Testis (tissue), 3 donors: ENCODE results near the gene CREB3L2. TPM values are rescaled to one million over a fixed set of nuclear protein-coding genes. Genes with fewer than 3 reads are reported as not detected.

ENCODE experiments used
- DNase-seq: peaks from one replicate; pipeline ENCODE4 v3.0.0-alpha.2; 2019
- H3K27ac ChIP-seq, 2 donors: fragments of 200-600 bp; sonication (generic); one replicate each; pipeline ENCODE4 v1.5.1; 2019
- H3K27me3 ChIP-seq: fragments of 200-600 bp; sonication (generic); one replicate; pipeline ENCODE4 v1.5.1; 2019
- H3K36me3 ChIP-seq: fragments of 200-600 bp; sonication (generic); one replicate; pipeline ENCODE4 v1.5.1; 2017; ENCODE audit warnings: low read depth; ENCODE audit errors: missing control alignments
- H3K4me1 ChIP-seq: fragments of 200-600 bp; sonication (generic); one replicate; pipeline ENCODE4 v1.5.1; 2019
- H3K4me3 ChIP-seq, 2 donors: fragments of 200-600 bp; sonication (generic); one replicate each; pipeline ENCODE4 v1.5.1; 2017 to 2019
- H3K9me3 ChIP-seq: fragments of 200-600 bp; sonication (generic); one replicate; pipeline ENCODE4 v1.5.1; 2017
- POLR2A ChIP-seq: fragments of 450-650 bp; IDR thresholded peaks from one replicate; pipeline ENCODE4 v1.6.1; 2017; ENCODE audit warnings: antibody characterized with exemption, mild to moderate bottlenecking, moderate library complexity
- WGBS, 2 donors: methylation state at CpG; one replicate each; pipeline ENCODE4 v1.1.5; 2018; 5-methylcytosine and 5-hydroxymethylcytosine counted together
- intact Hi-C: fragments of 100-400 bp; cut with DNase I; formaldehyde crosslinking; loops from one replicate; pipeline ENCODE4 v1.15.1; 2023; ENCODE audit warnings: low total_unique reads
- polyA plus RNA-seq: library from polyadenylated mRNA; stranded (reverse); fragments of 350-450 nt; fragmentation: Illumina TruSeq; extraction: RNeasy Lipid Tissue Mini Kit (QIAGEN cat#74804); gene quantifications from one replicate; pipeline ENCODE4 v1.2.3, GENCODE V29; 2014; ENCODE audit warnings: low read depth, low replicate concordance; ENCODE audit not compliant: insufficient read depth
- total RNA-seq, 2 donors: library from RNA; depleted of rRNA; stranded (reverse); fragments of >200 nt; gene quantifications; one replicate each; pipeline ENCODE4 v1.2.3, GENCODE V29; 2016
- TF ChIP-seq, protein P1 (sequence below), 3 experiments: fragments of 450-650 bp in 2 of 3; fragments of 200-600 bp in 1 of 3; sonication (generic) in 1 of 3; IDR thresholded peaks; one replicate each; pipeline ENCODE4 v1.5.1; 2016 to 2019; ENCODE audit warnings: antibody characterized with exemption in 3 of 3, mild to moderate bottlenecking in 2 of 3, moderate library complexity in 1 of 3

The CREB3L2 gene
- total and polyA plus RNA-seq, 3 donors from 2014 or later = 22.0 to 23.9 (median 23.4) TPM

DNA sequence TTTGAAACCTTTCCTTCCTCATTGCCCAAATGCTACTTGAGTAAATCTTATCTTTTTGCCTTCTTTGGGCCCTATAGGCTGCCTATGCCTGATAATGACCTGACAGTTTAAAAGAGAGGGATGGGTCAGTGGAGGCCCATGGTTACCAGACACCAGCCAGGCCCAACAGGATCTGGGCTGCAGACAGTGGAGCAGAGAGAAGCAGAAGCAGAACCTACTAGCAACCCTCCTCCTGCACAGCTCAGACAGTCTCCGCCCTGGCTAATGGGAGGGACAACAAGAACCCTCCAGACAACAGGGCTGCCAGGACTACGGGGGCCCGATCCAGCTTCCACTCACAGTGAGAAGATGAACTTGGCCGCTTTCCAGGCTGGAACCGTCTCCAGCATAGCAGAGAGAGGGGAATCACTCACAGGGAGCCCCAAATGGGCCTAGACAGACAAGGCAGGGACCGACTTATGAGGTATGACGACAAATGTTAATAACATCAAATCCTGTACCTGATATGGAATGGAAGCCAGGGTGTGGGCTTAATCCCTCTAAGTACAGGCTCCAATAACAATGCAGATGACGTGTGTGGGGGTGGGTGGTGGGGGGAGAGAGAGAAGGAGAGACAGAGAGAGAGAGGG lies 123.4 kb downstream of the CREB3L2 start:
- Histone ChIP-seq H3K27ac (peak overlapping the region in 1 of 2 donors; percentile 62), H3K36me3 (no peaks in the 10 kb centered on the region), H3K27me3 (no peaks in the 10 kb centered on the region), H3K4me1 (peaks cover 15% of the 10 kb centered on the region), H3K9me3 (no peaks in the 10 kb centered on the region), H3K4me3 (no peak overlapping the region)
- DNase-seq = peak; percentile 84
- intact Hi-C loops = no loop called here
- no peak for TF ChIP-seq POLR2A
- TF ChIP-seq, protein P1, sequence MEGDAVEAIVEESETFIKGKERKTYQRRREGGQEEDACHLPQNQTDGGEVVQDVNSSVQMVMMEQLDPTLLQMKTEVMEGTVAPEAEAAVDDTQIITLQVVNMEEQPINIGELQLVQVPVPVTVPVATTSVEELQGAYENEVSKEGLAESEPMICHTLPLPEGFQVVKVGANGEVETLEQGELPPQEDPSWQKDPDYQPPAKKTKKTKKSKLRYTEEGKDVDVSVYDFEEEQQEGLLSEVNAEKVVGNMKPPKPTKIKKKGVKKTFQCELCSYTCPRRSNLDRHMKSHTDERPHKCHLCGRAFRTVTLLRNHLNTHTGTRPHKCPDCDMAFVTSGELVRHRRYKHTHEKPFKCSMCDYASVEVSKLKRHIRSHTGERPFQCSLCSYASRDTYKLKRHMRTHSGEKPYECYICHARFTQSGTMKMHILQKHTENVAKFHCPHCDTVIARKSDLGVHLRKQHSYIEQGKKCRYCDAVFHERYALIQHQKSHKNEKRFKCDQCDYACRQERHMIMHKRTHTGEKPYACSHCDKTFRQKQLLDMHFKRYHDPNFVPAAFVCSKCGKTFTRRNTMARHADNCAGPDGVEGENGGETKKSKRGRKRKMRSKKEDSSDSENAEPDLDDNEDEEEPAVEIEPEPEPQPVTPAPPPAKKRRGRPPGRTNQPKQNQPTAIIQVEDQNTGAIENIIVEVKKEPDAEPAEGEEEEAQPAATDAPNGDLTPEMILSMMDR (IDR thresholded peaks at IDR 0.05) = no peak
- 28 to 64% methylated on average over 7 to 8 of the region's 8 CpGs for WGBS, 2 donors

DNA sequence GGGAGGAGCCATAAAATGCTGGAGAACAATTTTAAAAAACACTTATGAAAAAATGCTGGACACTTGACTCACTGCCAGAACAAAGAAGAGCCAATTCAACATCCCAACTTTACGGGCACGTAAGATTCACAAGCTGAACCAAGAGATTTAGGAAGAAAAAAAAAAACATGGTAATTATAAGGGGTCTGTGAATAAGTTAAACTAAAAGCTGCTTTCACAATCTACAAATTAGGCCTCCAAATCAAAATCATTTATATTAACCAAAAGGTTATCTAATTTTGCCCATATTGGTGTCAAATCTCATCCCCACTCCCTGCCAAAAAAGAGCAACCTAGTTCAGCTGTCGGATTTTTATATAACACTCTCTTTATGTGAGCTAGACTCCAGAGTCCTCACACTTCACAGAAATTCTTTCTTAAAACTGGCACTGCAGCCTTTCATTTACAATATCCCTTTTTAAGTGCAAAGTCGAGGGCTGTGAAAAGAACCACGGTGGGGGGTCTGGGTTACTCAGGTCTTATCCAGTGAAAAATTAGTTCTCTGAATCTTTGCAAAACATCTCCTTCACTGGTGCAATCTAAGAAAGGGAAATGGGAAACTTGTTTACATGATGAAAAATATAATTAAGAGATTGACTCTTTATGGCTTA lies 124.7 kb downstream of the CREB3L2 start:
- WGBS, 2 donors = 63 to 69% methylated on average over 5 of the region's 5 CpGs
- Histone ChIP-seq H3K36me3 (no peaks in the 10 kb centered on the region), H3K9me3 (no peaks in the 10 kb centered on the region), H3K4me1 (peaks cover 15% of the 10 kb centered on the region), H3K4me3 (no peak overlapping the region), H3K27me3 (no peaks in the 10 kb centered on the region), H3K27ac (peak overlapping the region; percentile 24 to 28)
- TF ChIP-seq, protein P1 (IDR thresholded peaks at IDR 0.05) = no peak
- no peak for TF ChIP-seq POLR2A
- DNase-seq = no peak
- intact Hi-C loops = no loop called here

DNA sequence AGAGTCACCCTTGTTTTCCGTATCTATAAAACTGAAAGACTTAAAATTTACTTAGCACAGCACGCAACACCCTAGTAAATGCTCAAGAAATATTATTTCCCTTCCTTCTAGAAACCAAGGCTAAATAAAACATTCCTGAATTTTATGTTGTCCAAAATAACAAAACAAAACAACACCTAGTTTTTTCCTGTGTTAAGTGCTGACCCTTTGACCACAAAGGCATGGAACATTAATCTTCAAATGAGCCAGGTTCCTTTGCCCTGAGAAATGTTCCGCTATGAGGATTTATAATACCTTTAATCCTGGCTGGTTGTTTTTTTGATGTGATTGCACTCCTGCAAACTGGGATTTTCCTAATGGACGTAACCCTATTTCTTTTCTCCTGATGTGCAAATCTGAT lies 126.1 kb downstream of the CREB3L2 start:
- no peaks in the 10 kb centered on the region for H3K36me3 ChIP-seq
- peak overlapping the region in 1 of 2 donors; percentile 41 for H3K27ac ChIP-seq
- 86 to 88% methylated on average over 4 of the region's 4 CpGs for WGBS, 2 donors
- peaks cover 15% of the 10 kb centered on the region for H3K4me1 ChIP-seq
- TF ChIP-seq POLR2A = no peak
- TF ChIP-seq, protein P1 (IDR thresholded peaks at IDR 0.05) = no peak
- H3K4me3 ChIP-seq = no peak overlapping the region
- DNase-seq = no peak
- intact Hi-C loops = no loop called here
- no peaks in the 10 kb centered on the region for H3K27me3 ChIP-seq
- H3K9me3 ChIP-seq = no peaks in the 10 kb centered on the region

DNA sequence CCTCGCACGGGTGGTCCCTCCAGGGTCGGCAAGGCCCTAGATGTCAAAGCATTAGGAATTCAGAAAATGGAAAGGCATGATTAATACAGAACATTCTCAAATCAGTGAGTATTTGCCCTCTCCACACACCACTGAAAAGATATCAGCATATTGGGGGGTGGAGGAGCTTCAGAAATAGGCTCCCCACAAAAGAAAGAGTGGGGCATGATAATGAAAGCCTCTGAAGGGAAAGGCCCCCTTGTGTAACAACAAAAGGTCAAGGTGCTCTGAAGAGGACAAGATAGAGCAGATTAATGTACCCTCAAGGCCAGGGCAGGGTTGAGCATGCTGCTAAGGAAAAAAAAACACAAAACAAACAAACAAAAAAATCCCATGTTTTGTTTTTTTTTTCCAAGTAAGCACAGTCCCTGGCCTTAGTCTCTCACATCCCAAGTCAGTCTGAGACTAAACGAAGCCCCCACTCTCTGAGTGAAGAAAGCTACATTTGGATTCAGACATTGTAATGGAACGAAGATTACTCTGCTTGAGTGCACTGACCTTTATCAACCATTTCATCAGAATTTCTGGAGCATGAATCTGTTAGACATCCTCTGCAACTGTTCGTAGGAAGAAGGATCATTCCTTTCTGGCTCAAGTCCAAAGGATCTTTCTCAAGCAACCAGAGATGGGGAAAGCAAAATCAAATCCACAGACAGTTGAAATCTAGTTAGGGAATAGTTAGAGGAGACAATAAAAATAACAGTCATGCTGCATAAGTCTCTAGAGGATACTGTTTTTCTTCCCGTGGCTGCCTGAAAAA lies 127.7 kb downstream of the CREB3L2 start:
- H3K27ac ChIP-seq = peak overlapping the region in 1 of 2 donors; percentile 6
- intact Hi-C loops = no loop called here
- DNase-seq = no peak
- no peak for TF ChIP-seq POLR2A
- TF ChIP-seq, protein P1 (IDR thresholded peaks at IDR 0.05) = no peak
- no peaks in the 10 kb centered on the region for H3K36me3 ChIP-seq
- H3K4me3 ChIP-seq = no peak overlapping the region
- 46 to 67% methylated on average over 7 of the region's 7 CpGs for WGBS, 2 donors
- H3K9me3 ChIP-seq = no peaks in the 10 kb centered on the region
- no peaks in the 10 kb centered on the region for H3K27me3 ChIP-seq
- peaks cover 15% of the 10 kb centered on the region for H3K4me1 ChIP-seq
